K562 (cell line): Measurements from ENCODE around the gene ITPR3. TPM values are rescaled to one million over a fixed set of nuclear protein-coding genes. Genes with fewer than 3 reads are reported as not detected.
A peak's percentile ranks its signal among the peaks of the same experiment; 100 is the strongest.

Experiments used
- ATAC-seq: fragments of 200-7000 bp; cut with Tn5 transposase; 3 replicates; pipeline ENCODE4 v1.9.1; 2020; ENCODE audit warnings: moderate library complexity
- BruUV-seq: library from RNA; stranded (reverse); fragments of 400-500 nt; replicated peaks from 2 replicates; lab custom pipeline; 2021; lab: Mats Ljungman, UMichigan
- CTCF ChIA-PET: fragments of 300-600 bp; formaldehyde crosslinking; extraction: SDS; loops from one replicate; lab custom pipeline; 2021; ENCODE audit warnings: low intra/inter-chr PET ratio; lab: Yijun Ruan, JAX
- POLR2A ChIA-PET: fragments of 300-600, 350-650 bp; sonication (Branson Sonifier 250); formaldehyde crosslinking; extraction: SDS; loops from one replicate; lab custom pipeline; 2021; ENCODE audit warnings: antibody characterized with exemption, inconsistent platforms; lab: Yijun Ruan, JAX
- DNase-seq, 4 experiments: peaks; one replicate each; pipeline versions ENCODE4 v3.0.0 to v3.0.0-alpha.2; 2011 to 2018; ENCODE audit warnings: low spot score in 3 of 4, mixed read lengths in 3 of 4; ENCODE audit errors: extremely low read depth in 1 of 4
- FAIRE-seq: peaks from 2 replicates; lab custom pipeline; 2011; peaks lifted over from hg19 to GRCh38; lab: Jason Lieb, UNC
- H2AFZ ChIP-seq: 2 replicates; pipeline ENCODE4 v1.6.0; 2011; ENCODE audit warnings: low read depth, low read length, control low read depth, inconsistent platforms
- H3K27ac ChIP-seq: fragments of 200-600 bp; 3 replicates; pipeline ENCODE4 v1.8.0; 2011; ENCODE audit warnings: low read depth, mild to moderate bottlenecking, control low read depth, inconsistent platforms, low read length, moderate library complexity, mixed read lengths; ENCODE audit errors: extremely low read depth
- H3K27me3 ChIP-seq, 2 experiments: fragments of 300-600 bp in 1 of 2; 2 replicates in 1 of 2; 3 replicates in 1 of 2; pipeline versions ENCODE4 v1.6.0 to v1.8.0; 2011; ENCODE audit warnings: inconsistent platforms in 2 of 2, low read length in 2 of 2, mild to moderate bottlenecking in 1 of 2, mixed read lengths in 1 of 2, moderate library complexity in 1 of 2; ENCODE audit not compliant: control insufficient read depth in 2 of 2, insufficient read depth in 2 of 2
- H3K36me3 ChIP-seq: fragments of 300-600 bp; 3 replicates; pipeline ENCODE4 v1.8.0; 2011; ENCODE audit warnings: mild to moderate bottlenecking, low read length, inconsistent platforms; ENCODE audit not compliant: control insufficient read depth, insufficient read depth
- H3K4me1 ChIP-seq, 2 experiments: fragments of 200-600 bp in 1 of 2; replicated peaks in 1 of 2; 2 replicates in 1 of 2; 3 replicates in 1 of 2; pipeline versions ENCODE4 v1.5.1 to v1.8.0; 2011; ENCODE audit warnings: inconsistent platforms in 2 of 2, low read length in 2 of 2, mild to moderate bottlenecking in 1 of 2, mixed read lengths in 1 of 2, moderate library complexity in 1 of 2; ENCODE audit not compliant: control insufficient read depth in 2 of 2, insufficient read depth in 2 of 2
- H3K4me2 ChIP-seq: 2 replicates; pipeline ENCODE4 v1.6.1; 2011; ENCODE audit warnings: low read length, control low read depth, inconsistent platforms, mixed read lengths; ENCODE audit not compliant: insufficient read depth
- H3K4me3 ChIP-seq: fragments of 200-600 bp; sonication (generic), shearing (Covaris generic); 2 replicates; pipeline ENCODE4 v1.5.1; 2016; ENCODE audit warnings: control low read depth, inconsistent platforms
- H3K79me2 ChIP-seq: fragments of 200-600 bp; 3 replicates; pipeline ENCODE4 v1.8.0; 2011; ENCODE audit warnings: low read length, inconsistent platforms; ENCODE audit not compliant: control insufficient read depth, insufficient read depth
- H3K9ac ChIP-seq, 2 experiments: 2 replicates each; pipeline versions ENCODE4 v1.6.0 to v1.6.1; 2011; ENCODE audit warnings: low read depth in 2 of 2, low read length in 2 of 2, control low read depth in 1 of 2, inconsistent platforms in 1 of 2, mild to moderate bottlenecking in 1 of 2, mixed read lengths in 1 of 2; ENCODE audit not compliant: insufficient read depth in 1 of 2
- H3K9me1 ChIP-seq: one replicate; pipeline ENCODE4 v1.6.0; 2011; ENCODE audit warnings: inconsistent platforms, mild to moderate bottlenecking, low read length, moderate library complexity; ENCODE audit not compliant: control insufficient read depth, insufficient read depth
- H3K9me3 ChIP-seq: replicated peaks from 2 replicates; pipeline ENCODE4 v1.5.1; 2011; ENCODE audit warnings: low read depth, low read length, inconsistent platforms; ENCODE audit not compliant: control insufficient read depth, insufficient read depth
- H4K20me1 ChIP-seq: replicated peaks from 2 replicates; pipeline ENCODE4 v1.6.1; 2011; ENCODE audit warnings: low read length, inconsistent platforms, mixed read lengths; ENCODE audit not compliant: control insufficient read depth, insufficient read depth
- E2F3 ChIP-seq: fragments of 250-450 bp; sonication (Bioruptor Pico); IDR thresholded peaks from 2 replicates; pipeline ENCODE4 v1.4.0; 2020; ENCODE audit warnings: mild to moderate bottlenecking
- EP300 ChIP-seq: IDR thresholded peaks from 2 replicates; pipeline ENCODE4 v1.6.1; 2012; ENCODE audit warnings: low read length, improper control_type of control experiment
- ETV6 ChIP-seq, 3 experiments: fragments of 150-350 bp in 1 of 3; sonication (generic) in 1 of 3; formaldehyde crosslinking in 1 of 3; IDR thresholded peaks; 2 replicates each; pipeline versions ENCODE4 v1.6.1 to v1.8.0; 2014 to 2022; ENCODE audit warnings: borderline replicate concordance in 2 of 3, low read depth in 2 of 3, antibody characterized with exemption in 1 of 3, low read length in 1 of 3, mild to moderate bottlenecking in 1 of 3, missing genetic modification reagents in 1 of 3
- HIVEP1 ChIP-seq: fragments of 250-450 bp; sonication (Bioruptor Pico); IDR thresholded peaks from 2 replicates; pipeline ENCODE4 v1.4.0; 2020; ENCODE audit warnings: mild to moderate bottlenecking
- KDM1A ChIP-seq, 2 experiments: fragments of 450-650 bp; IDR thresholded peaks; 2 replicates each; pipeline ENCODE4 v1.6.1; 2016; ENCODE audit warnings: mild to moderate bottlenecking in 2 of 2
- NCOA6 ChIP-seq: fragments of 450-650 bp; IDR thresholded peaks from 2 replicates; pipeline ENCODE4 v1.6.1; 2017; ENCODE audit warnings: mild to moderate bottlenecking
- NR2C1 ChIP-seq, 2 experiments: fragments of 450-650 bp; IDR thresholded peaks; 2 replicates each; pipeline ENCODE4 v1.6.1; 2017; ENCODE audit warnings: mild to moderate bottlenecking in 2 of 2, antibody characterized with exemption in 1 of 2, inconsistent platforms in 1 of 2, missing compliant biosample characterization in 1 of 2, missing genetic modification characterization in 1 of 2
- PML ChIP-seq: IDR thresholded peaks from 2 replicates; pipeline ENCODE4 v1.6.1; 2012; ENCODE audit warnings: low read length, inconsistent platforms
- PPARD ChIP-seq: fragments of 250-450 bp; sonication (Bioruptor Pico); IDR thresholded peaks from 2 replicates; pipeline ENCODE4 v1.8.0; 2022; ENCODE audit warnings: inconsistent platforms, mild to moderate bottlenecking, moderate library complexity
- SNAPC5 ChIP-seq: fragments of 250-450 bp; sonication (Bioruptor Pico); IDR thresholded peaks from 2 replicates; pipeline ENCODE4 v1.8.0; 2021; ENCODE audit warnings: moderate library complexity, mild to moderate bottlenecking, inconsistent platforms
- SNIP1 ChIP-seq: fragments of 450-650 bp; IDR thresholded peaks from 2 replicates; pipeline ENCODE4 v1.7.1; 2017; ENCODE audit warnings: low read depth, mild to moderate bottlenecking
- TEAD4 ChIP-seq, 2 experiments: sonication (generic) in 1 of 2; formaldehyde crosslinking in 1 of 2; IDR thresholded peaks; 2 replicates each; pipeline versions ENCODE4 v1.6.1 to v1.8.0; 2012 to 2022; ENCODE audit warnings: borderline replicate concordance in 1 of 2, inconsistent platforms in 1 of 2, low read length in 1 of 2, mild to moderate bottlenecking in 1 of 2, missing genetic modification reagents in 1 of 2
- ZNF785 ChIP-seq: fragments of 250-450 bp; sonication (Bioruptor Pico); IDR thresholded peaks from 2 replicates; pipeline ENCODE4 v1.4.0; 2020; ENCODE audit warnings: mild to moderate bottlenecking
- WGBS: fragments of 100-300 bp; shearing (Covaris generic); methylation state at CpG from one replicate; pipeline ENCODE4 v1.1.6; 2016; ENCODE audit warnings: low coverage, mixed read lengths; ENCODE audit not compliant: insufficient coverage; ENCODE audit errors: missing lambda C conversion rate; 5-methylcytosine and 5-hydroxymethylcytosine counted together
- in situ Hi-C: fragments of 300-500 bp; cut with MboI; formaldehyde crosslinking; loops from 4 replicates; pipeline ENCODE4 v1.15.0; 2018; ENCODE audit warnings: inconsistent platforms, mixed read lengths
- intact Hi-C: fragments of 100-400 bp; cut with micrococcal nuclease; formaldehyde crosslinking; loops from 2 replicates; pipeline ENCODE4 v1.14.2; 2022
- polyA plus RNA-seq, 8 experiments: library from polyadenylated mRNA; depleted of rRNA in 4 of 8; stranded (reverse) in 5 of 8; unstranded in 3 of 8; fragments of >200 nt; fragmentation: Nextera tagmentation in 2 of 8; fragmentation: Illumina TruSeq in 1 of 8; extraction: Ambion mirVana in 2 of 8; extraction: Trizol in 1 of 8; gene quantifications; 2 replicates each; pipeline versions ENCODE4 v1.2.1 to v1.2.3, GENCODE V29; 2011 to 2014; ENCODE audit warnings: inconsistent platforms in 1 of 8, missing spikeins in 1 of 8
- total RNA-seq, 7 experiments: library from RNA; depleted of rRNA in 6 of 7; stranded (reverse); fragments of >200 nt in 6 of 7; fragmentation: Illumina TruSeq in 2 of 7; extraction: Trizol in 2 of 7; gene quantifications; 2 replicates each; pipeline versions ENCODE4 v1.2.1 to v1.2.3, GENCODE V29; 2011 to 2021; ENCODE audit warnings: low replicate concordance in 1 of 7
- TF ChIP-seq, protein P1 (sequence below): sonication (generic); formaldehyde crosslinking; IDR thresholded peaks from 2 replicates; pipeline ENCODE4 v1.8.1; 2023; ENCODE audit warnings: mild to moderate bottlenecking, missing genetic modification reagents, moderate library complexity

ITPR3 gene
- total and polyA plus RNA-seq, 9 of the 15 experiments (the other 6 are each of a cell fraction or from before 2014, with no cell fraction given) = 0.39 to 35.7 (median 13.2) TPM

DNA sequence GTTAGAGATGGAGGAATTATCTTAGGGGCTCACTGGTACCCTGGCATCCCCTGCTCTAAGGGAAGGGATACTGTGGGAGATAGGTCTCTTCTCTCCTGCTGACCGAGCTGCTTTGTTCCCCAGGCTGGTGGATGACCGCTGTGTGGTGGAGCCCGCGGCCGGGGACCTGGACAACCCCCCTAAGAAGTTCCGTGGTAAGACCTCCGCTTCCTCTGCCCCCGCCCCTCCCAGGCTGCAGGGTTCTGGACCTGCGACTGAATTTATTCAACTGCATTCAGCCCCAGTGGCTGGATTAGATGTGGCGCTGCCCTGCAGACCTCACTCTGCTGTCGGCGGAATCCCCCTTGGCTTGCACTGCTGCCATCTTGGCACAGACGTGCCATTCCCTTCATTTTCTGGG, 19.2 kb downstream of the ITPR3 start:
- H3K27me3 ChIP-seq = no peaks in the 10 kb centered on the region
- ATAC-seq (no peak), FAIRE-seq (no peak), DNase-seq (no peak)
- peaks cover 31% of the 10 kb centered on the region; the same call in 2 of the 3 replicates for H3K36me3 ChIP-seq
- no peak overlapping the region for H3K4me2 ChIP-seq
- in situ Hi-C loops = no loop called here
- no TSS peak for BruUV-seq
- no peaks in the 10 kb centered on the region for H3K9me1 ChIP-seq
- 0 out of 4 replicates have a peak overlapping the region, but pooled peaks of 1 of the 2 experiments have one; percentile 64 for H3K9ac ChIP-seq
- no peaks in the 10 kb centered on the region; the same call in 2 of the 3 replicates for H3K79me2 ChIP-seq
- H3K27ac ChIP-seq = no peak overlapping the region
- no peak overlapping the region for H3K4me3 ChIP-seq
- H3K4me1 ChIP-seq = peaks cover 0 to 23% of the 10 kb centered on the region in 2 experiments; a peak in 3 of 5 replicates
- intact Hi-C loops = no loop called here
- no peaks in the 10 kb centered on the region for H3K9me3 ChIP-seq
- ChIA-PET CTCF (no interaction called here), POLR2A (no interaction called here)
- 85% methylated on average over 12 of the region's 13 CpGs for WGBS
- H4K20me1 ChIP-seq = peaks cover 12% of the 10 kb centered on the region
- no peak overlapping the region for H2AFZ ChIP-seq
- TF ChIP-seq NR2C1 (IDR thresholded peaks at IDR 0.05) (no peak), NR2C1 (tag; IDR thresholded peaks at IDR 0.05) (no peak), E2F3 (CRISPR knock-in tag) (no peak), NCOA6 (no peak), PPARD (CRISPR knock-in tag) (no peak), KDM1A (IDR thresholded peaks at IDR 0.05) (no peak)

DNA sequence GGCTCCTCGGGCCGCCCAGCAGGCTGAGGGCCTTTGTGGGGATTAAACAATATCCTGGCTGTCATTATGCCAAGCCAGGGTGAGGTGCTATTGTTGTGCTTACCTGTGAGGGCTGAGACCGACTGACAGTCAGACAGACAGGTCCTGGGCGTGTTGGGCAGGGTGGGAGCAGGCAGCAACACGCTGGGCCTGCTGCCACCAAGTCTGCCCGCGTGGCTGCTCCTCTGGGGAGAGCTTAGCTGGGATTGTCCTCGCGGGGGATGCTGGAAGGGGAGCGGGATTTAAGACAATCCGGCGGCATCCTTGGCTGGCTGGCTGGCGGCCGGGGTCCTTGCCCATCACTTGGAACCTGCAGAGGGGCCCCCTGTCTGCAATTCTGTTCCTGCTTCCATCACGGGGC, 20.0 kb downstream of the ITPR3 start:
- Histone ChIP-seq H3K9me1 (no peaks in the 10 kb centered on the region), H3K36me3 (peaks cover 33% of the 10 kb centered on the region; the same call in 2 of the 3 replicates), H4K20me1 (peaks cover 12% of the 10 kb centered on the region), H2AFZ (no peak overlapping the region), H3K4me2 (no peak overlapping the region), H3K79me2 (no peaks in the 10 kb centered on the region; the same call in 2 of the 3 replicates), H3K9ac (peak overlapping the region in 1 of 2 experiments; percentile 37; a peak in 1 of 4 replicates), H3K4me1 (peaks cover 0 to 23% of the 10 kb centered on the region in 2 experiments; a peak in 3 of 5 replicates), H3K4me3 (no peak overlapping the region), H3K27me3 (no peaks in the 10 kb centered on the region), H3K27ac (no peak overlapping the region), H3K9me3 (no peaks in the 10 kb centered on the region)
- ATAC-seq = no peak
- no peak for DNase-seq
- FAIRE-seq = no peak
- TF ChIP-seq PML (no peak), SNIP1 (no peak), HIVEP1 (CRISPR knock-in tag) (no peak), ZNF785 (no peak), EP300 (no peak), SNAPC5 (CRISPR knock-in tag) (no peak), ETV6 (IDR thresholded peaks at IDR 0.05; ENCODE audit: borderline replicate concordance in 1 of 2, low read depth in 2 of 2, low read length in 1 of 2) (no peak), ETV6 (CRISPR knock-in tag; IDR thresholded peaks at IDR 0.05; ENCODE audit: borderline replicate concordance) (no peak), TEAD4 (IDR thresholded peaks at IDR 0.05; ENCODE audit: low read length) (no peak), TEAD4 (CRISPR knock-in tag; IDR thresholded peaks at IDR 0.05; ENCODE audit: borderline replicate concordance) (no peak)
- TF ChIP-seq, protein P1, sequence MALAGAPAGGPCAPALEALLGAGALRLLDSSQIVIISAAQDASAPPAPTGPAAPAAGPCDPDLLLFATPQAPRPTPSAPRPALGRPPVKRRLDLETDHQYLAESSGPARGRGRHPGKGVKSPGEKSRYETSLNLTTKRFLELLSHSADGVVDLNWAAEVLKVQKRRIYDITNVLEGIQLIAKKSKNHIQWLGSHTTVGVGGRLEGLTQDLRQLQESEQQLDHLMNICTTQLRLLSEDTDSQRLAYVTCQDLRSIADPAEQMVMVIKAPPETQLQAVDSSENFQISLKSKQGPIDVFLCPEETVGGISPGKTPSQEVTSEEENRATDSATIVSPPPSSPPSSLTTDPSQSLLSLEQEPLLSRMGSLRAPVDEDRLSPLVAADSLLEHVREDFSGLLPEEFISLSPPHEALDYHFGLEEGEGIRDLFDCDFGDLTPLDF = no peak
- POLR2A ChIA-PET = no interaction called here
- BruUV-seq = no TSS peak
- intact Hi-C loops (no loop called here), in situ Hi-C loops (no loop called here)
- CTCF ChIA-PET = no interaction called here
- WGBS = 89% methylated on average over 13 of the region's 15 CpGs
